Progenitor cell of endocrine pancreas (in vitro differentiated cells): ENCODE data around the gene MTO1. TPM values are rescaled to one million over a fixed set of nuclear protein-coding genes. Genes with fewer than 3 reads are reported as not detected.

Source experiments
- DNase-seq: peaks from one replicate; pipeline ENCODE4 v3.0.0; 2021; ENCODE audit warnings: low spot score; ENCODE audit not compliant: unreplicated experiment
- H3K27ac Mint-ChIP-seq: 2 replicates; pipeline ENCODE4 v1.8.0; 2021; ENCODE audit warnings: mild to moderate bottlenecking, moderate library complexity, mixed read lengths
- H3K27me3 Mint-ChIP-seq: 2 replicates; pipeline ENCODE4 v1.8.0; 2021; ENCODE audit warnings: mixed read lengths
- H3K36me3 Mint-ChIP-seq: 2 replicates; pipeline ENCODE4 v1.8.0; 2022; ENCODE audit warnings: mixed read lengths; ENCODE audit not compliant: insufficient read depth
- H3K4me1 Mint-ChIP-seq: 2 replicates; pipeline ENCODE4 v1.8.0; 2021; ENCODE audit warnings: low read depth, mixed read lengths
- H3K4me3 Mint-ChIP-seq: 2 replicates; pipeline ENCODE4 v1.8.0; 2021; ENCODE audit warnings: low read depth, mild to moderate bottlenecking, moderate library complexity, mixed read lengths
- H3K9me3 Mint-ChIP-seq: 2 replicates; pipeline ENCODE4 v1.8.0; 2021; ENCODE audit warnings: low read depth, mixed read lengths
- total RNA-seq: library from RNA; stranded (reverse); gene quantifications from 2 replicates; pipeline ENCODE4 v1.2.1, GENCODE V29; 2021
- TF ChIP-seq, protein P1 (sequence below): fragments of 200-600 bp; sonication (generic); IDR thresholded peaks from one replicate; pipeline ENCODE4 v1.5.0; 2021; ENCODE audit warnings: antibody characterized with exemption, mild to moderate bottlenecking; ENCODE audit not compliant: unreplicated experiment

The MTO1 gene
- total RNA-seq, 1 donor from 2014 or later: 27.5 TPM

GRCh38 chr6:73525546-73526330, 64.2 kb downstream of the MTO1 start:
- Mint-ChIP-seq H3K27ac (no peak overlapping the region), H3K27me3 (peaks cover 2% of the 10 kb centered on the region), H3K36me3 (peaks cover 2% of the 10 kb centered on the region), H3K9me3 (no peaks in the 10 kb centered on the region), H3K4me1 (no peaks in the 10 kb centered on the region), H3K4me3 (no peak overlapping the region)
- no peak for DNase-seq
- TF ChIP-seq, protein P1, sequence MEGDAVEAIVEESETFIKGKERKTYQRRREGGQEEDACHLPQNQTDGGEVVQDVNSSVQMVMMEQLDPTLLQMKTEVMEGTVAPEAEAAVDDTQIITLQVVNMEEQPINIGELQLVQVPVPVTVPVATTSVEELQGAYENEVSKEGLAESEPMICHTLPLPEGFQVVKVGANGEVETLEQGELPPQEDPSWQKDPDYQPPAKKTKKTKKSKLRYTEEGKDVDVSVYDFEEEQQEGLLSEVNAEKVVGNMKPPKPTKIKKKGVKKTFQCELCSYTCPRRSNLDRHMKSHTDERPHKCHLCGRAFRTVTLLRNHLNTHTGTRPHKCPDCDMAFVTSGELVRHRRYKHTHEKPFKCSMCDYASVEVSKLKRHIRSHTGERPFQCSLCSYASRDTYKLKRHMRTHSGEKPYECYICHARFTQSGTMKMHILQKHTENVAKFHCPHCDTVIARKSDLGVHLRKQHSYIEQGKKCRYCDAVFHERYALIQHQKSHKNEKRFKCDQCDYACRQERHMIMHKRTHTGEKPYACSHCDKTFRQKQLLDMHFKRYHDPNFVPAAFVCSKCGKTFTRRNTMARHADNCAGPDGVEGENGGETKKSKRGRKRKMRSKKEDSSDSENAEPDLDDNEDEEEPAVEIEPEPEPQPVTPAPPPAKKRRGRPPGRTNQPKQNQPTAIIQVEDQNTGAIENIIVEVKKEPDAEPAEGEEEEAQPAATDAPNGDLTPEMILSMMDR: no peak

GRCh38 chr6:73528897-73529296, 67.4 kb downstream of the MTO1 start:
- H3K4me1 Mint-ChIP-seq: no peaks in the 10 kb centered on the region
- no peak for DNase-seq
- no peaks in the 10 kb centered on the region for H3K9me3 Mint-ChIP-seq
- H3K4me3 Mint-ChIP-seq: no peak overlapping the region
- no peaks in the 10 kb centered on the region for H3K36me3 Mint-ChIP-seq
- no peak overlapping the region for H3K27ac Mint-ChIP-seq
- peaks cover 2% of the 10 kb centered on the region for H3K27me3 Mint-ChIP-seq
- TF ChIP-seq, protein P1: no peak

DNA sequence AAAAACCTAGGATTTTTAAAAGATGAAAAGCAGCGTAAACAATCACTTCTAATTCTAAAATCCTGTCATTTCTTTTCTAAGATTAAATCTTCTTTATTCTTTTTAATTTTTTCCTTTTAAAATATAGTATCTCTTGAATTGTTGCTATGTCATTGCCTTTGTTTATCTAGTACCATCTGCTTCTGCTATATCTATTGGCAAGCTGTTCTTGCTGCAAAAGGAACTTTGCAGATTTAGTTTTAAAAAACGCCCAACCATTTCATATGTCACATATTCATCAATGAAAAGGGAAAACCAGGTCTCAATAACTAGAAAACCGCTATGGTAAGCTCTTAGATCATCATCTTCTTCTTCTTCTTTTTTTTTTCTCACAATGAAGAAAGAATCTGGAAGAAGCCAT, 70.8 kb downstream of the MTO1 start:
- no peaks in the 10 kb centered on the region for H3K4me1 Mint-ChIP-seq
- TF ChIP-seq, protein P1: no peak
- H3K9me3 Mint-ChIP-seq: no peaks in the 10 kb centered on the region
- H3K27me3 Mint-ChIP-seq: peaks cover 2% of the 10 kb centered on the region
- H3K4me3 Mint-ChIP-seq: no peak overlapping the region
- H3K27ac Mint-ChIP-seq: no peak overlapping the region
- DNase-seq: no peak
- no peaks in the 10 kb centered on the region for H3K36me3 Mint-ChIP-seq

DNA sequence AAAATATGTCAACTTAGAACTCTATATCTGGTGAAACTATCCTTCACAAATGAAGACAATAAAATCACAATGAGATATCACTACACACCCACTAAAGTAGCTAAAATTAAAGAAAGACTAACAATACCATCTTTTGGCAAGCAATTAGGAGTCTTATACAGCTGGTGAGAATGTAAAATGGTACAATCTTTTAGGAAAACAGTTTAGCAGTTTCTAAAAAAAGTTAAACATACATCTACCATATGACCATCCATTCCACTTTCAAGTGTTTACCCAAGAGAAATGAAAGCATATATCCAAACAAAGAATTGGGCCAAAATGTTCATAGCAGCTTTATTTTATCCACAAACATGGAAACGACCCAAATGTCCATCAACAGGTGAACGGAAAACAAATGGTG, 73.1 kb downstream of the MTO1 start:
- no peak for DNase-seq
- Mint-ChIP-seq H3K27me3 (no peaks in the 10 kb centered on the region), H3K27ac (no peak overlapping the region), H3K36me3 (no peaks in the 10 kb centered on the region), H3K4me1 (no peaks in the 10 kb centered on the region), H3K9me3 (no peaks in the 10 kb centered on the region), H3K4me3 (no peak overlapping the region)
- TF ChIP-seq, protein P1: no peak

DNA sequence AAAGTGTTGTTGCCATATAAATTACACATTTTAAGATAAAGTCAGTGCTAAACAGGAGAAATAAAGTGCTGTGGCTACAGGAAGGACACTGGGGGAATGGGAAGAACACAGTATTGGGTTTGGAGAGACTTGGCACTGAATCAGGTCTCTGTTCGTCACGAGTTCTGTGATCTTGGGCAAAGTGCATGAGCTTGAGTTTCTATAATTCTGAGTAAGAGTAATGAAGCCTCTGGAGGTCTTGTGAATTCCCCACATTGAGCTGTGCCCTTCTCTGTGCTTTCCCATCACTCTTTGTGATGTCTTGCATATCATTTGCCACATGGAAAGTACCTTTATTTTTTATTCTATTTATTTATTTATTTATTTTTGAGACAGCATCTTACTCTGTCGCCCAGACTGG, 76.1 kb downstream of the MTO1 start:
- TF ChIP-seq, protein P1: no peak
- H3K27me3 Mint-ChIP-seq: no peaks in the 10 kb centered on the region
- no peaks in the 10 kb centered on the region for H3K4me1 Mint-ChIP-seq
- H3K9me3 Mint-ChIP-seq: no peaks in the 10 kb centered on the region
- DNase-seq: no peak
- no peak overlapping the region for H3K27ac Mint-ChIP-seq
- H3K36me3 Mint-ChIP-seq: no peaks in the 10 kb centered on the region
- H3K4me3 Mint-ChIP-seq: no peak overlapping the region
